Loucy (cell line): ENCODE data around the gene CLIC3.

ENCODE experiments used
- H2AFZ ChIP-seq: fragments of 200-600 bp; sonication (generic); 2 replicates; pipeline ENCODE4 v1.6.0; 2016; ENCODE audit warnings: antibody characterized with exemption, mild to moderate bottlenecking, low read length, moderate library complexity
- H3F3A ChIP-seq: fragments of 200-600 bp; 2 replicates; pipeline ENCODE4 v1.6.0; 2016; ENCODE audit warnings: antibody characterized with exemption, low read depth, mild to moderate bottlenecking
- H3K27me3 ChIP-seq: fragments of 200-600 bp; sonication (generic); 2 replicates; pipeline ENCODE4 v1.6.1; 2014; ENCODE audit warnings: low read length, mild to moderate bottlenecking; ENCODE audit not compliant: insufficient read depth, poor library complexity, severe bottlenecking
- H3K36me3 ChIP-seq: fragments of 200-600 bp; sonication (generic); 2 replicates; pipeline ENCODE4 v1.6.1; 2016; ENCODE audit warnings: low read length; ENCODE audit not compliant: insufficient read depth
- H3K4me1 ChIP-seq: fragments of 200-600 bp; sonication (generic); 2 replicates; pipeline ENCODE4 v1.5.1; 2014; ENCODE audit warnings: low read length, mild to moderate bottlenecking; ENCODE audit not compliant: insufficient read depth, poor library complexity, severe bottlenecking
- H3K4me2 ChIP-seq: fragments of 200-600 bp; sonication (generic); 2 replicates; pipeline ENCODE4 v1.6.0; 2014; ENCODE audit warnings: antibody characterized with exemption, low read length, low read depth, mild to moderate bottlenecking; ENCODE audit not compliant: poor library complexity, severe bottlenecking
- H3K4me3 ChIP-seq: fragments of 200-600 bp; sonication (generic); 2 replicates; pipeline ENCODE4 v1.5.1; 2014; ENCODE audit warnings: low read length, mild to moderate bottlenecking, mixed read lengths; ENCODE audit not compliant: poor library complexity, severe bottlenecking
- H3K79me2 ChIP-seq: fragments of 200-600 bp; sonication (generic); 2 replicates; pipeline ENCODE4 v1.6.1; 2014; ENCODE audit warnings: low read length; ENCODE audit not compliant: insufficient read depth
- H3K9ac ChIP-seq: fragments of 200-600 bp; sonication (generic); 2 replicates; pipeline ENCODE4 v1.6.0; 2014; ENCODE audit warnings: mild to moderate bottlenecking, low read depth, low read length, moderate library complexity; ENCODE audit not compliant: poor library complexity, severe bottlenecking
- H3K9me2 ChIP-seq: fragments of 200-600 bp; sonication (generic); replicated peaks from 2 replicates; pipeline ENCODE4 v1.6.1; 2016; ENCODE audit warnings: low read depth, low read length, mixed read lengths
- H3K9me3 ChIP-seq: fragments of 200-600 bp; sonication (generic); 2 replicates; pipeline ENCODE4 v1.6.1; 2014; ENCODE audit warnings: mild to moderate bottlenecking, antibody characterized with exemption, low read length, low read depth; ENCODE audit not compliant: insufficient read depth
- H4K20me1 ChIP-seq: fragments of 200-600 bp; sonication (generic); 2 replicates; pipeline ENCODE4 v1.6.0; 2014; ENCODE audit warnings: antibody characterized with exemption, low read length, mild to moderate bottlenecking; ENCODE audit not compliant: insufficient read depth, poor library complexity, severe bottlenecking
- CTCF ChIP-seq: fragments of 200-600 bp; sonication (generic); conservative IDR thresholded peaks from 2 replicates; pipeline ENCODE4 v1.5.1; 2014; ENCODE audit warnings: mild to moderate bottlenecking, antibody characterized with exemption, low read length
- EZH2phosphoT487 ChIP-seq: fragments of 200-600 bp; IDR thresholded peaks from 2 replicates; pipeline ENCODE4 v1.6.1; 2018; ENCODE audit warnings: antibody characterized with exemption, mild to moderate bottlenecking, moderate library complexity, borderline replicate concordance

Gene CLIC3

GRCh38 chr9:136970361-136970760 lies 26.0 kb downstream of the CLIC3 start:
- TF ChIP-seq CTCF (no peak), EZH2phosphoT487 (no peak)
- H3K4me3 ChIP-seq, result no peak overlapping the region
- no peaks in the 10 kb centered on the region for H4K20me1 ChIP-seq
- H3K9me3 ChIP-seq, result no peaks in the 10 kb centered on the region
- H3K27me3 ChIP-seq, result no peaks in the 10 kb centered on the region
- H3K9ac ChIP-seq, result no peak overlapping the region
- H3K9me2 ChIP-seq, result no peaks in the 10 kb centered on the region
- no peaks in the 10 kb centered on the region for H3K79me2 ChIP-seq
- H2AFZ ChIP-seq, result no peak overlapping the region
- no peaks in the 10 kb centered on the region for H3F3A ChIP-seq
- no peak overlapping the region for H3K4me2 ChIP-seq
- no peaks in the 10 kb centered on the region for H3K36me3 ChIP-seq
- peaks cover 13% of the 10 kb centered on the region for H3K4me1 ChIP-seq

GRCh38 chr9:136969774-136970173 lies 26.6 kb downstream of the CLIC3 start:
- Histone ChIP-seq H3K36me3 (no peaks in the 10 kb centered on the region), H2AFZ (no peak overlapping the region), H3F3A (no peaks in the 10 kb centered on the region), H3K4me1 (peaks cover 9% of the 10 kb centered on the region), H3K4me2 (no peak overlapping the region), H3K4me3 (no peak overlapping the region), H3K9me3 (no peaks in the 10 kb centered on the region), H3K79me2 (no peaks in the 10 kb centered on the region), H3K27me3 (no peaks in the 10 kb centered on the region), H3K9me2 (no peaks in the 10 kb centered on the region), H3K9ac (no peak overlapping the region), H4K20me1 (no peaks in the 10 kb centered on the region)
- TF ChIP-seq CTCF (no peak), EZH2phosphoT487 (no peak)

- no peak overlapping the region for H3K4me2 ChIP-seq
- no peaks in the 10 kb centered on the region for H3K36me3 ChIP-seq
- peaks cover 9% of the 10 kb centered on the region for H3K4me1 ChIP-seq
These were observed 27.2 kb downstream of the CLIC3 start for GRCh38 chr9:136969150-136969549.

More at GRCh38 chr9:136969150-136969549, 27.2 kb downstream of the CLIC3 start:
- H3K9me2 ChIP-seq, result no peaks in the 10 kb centered on the region
- no peak for TF ChIP-seq CTCF
- TF ChIP-seq EZH2phosphoT487, result no peak
- H3K79me2 ChIP-seq, result no peaks in the 10 kb centered on the region
- H3K4me3 ChIP-seq, result no peak overlapping the region
- no peak overlapping the region for H2AFZ ChIP-seq
- H4K20me1 ChIP-seq, result no peaks in the 10 kb centered on the region
- H3K27me3 ChIP-seq, result no peaks in the 10 kb centered on the region
- H3F3A ChIP-seq, result no peaks in the 10 kb centered on the region
- no peaks in the 10 kb centered on the region for H3K9me3 ChIP-seq
- no peak overlapping the region for H3K9ac ChIP-seq
